HG02938 (cell line): Measurements from ENCODE around the gene NCKAP1.
"Not testable (repeated sequence)": the region's sequence is repeated elsewhere in the genome, so short reads cannot be mapped to it uniquely, and the experiment has no call there.

Source experiments
- ATAC-seq: cut with Tn5 transposase; IDR thresholded peaks from one replicate; pipeline ENCODE4 v1.9.1; 2021; ENCODE audit warnings: mild to moderate bottlenecking, moderate library complexity; ENCODE audit not compliant: unreplicated experiment

The NCKAP1 gene

GRCh38 chr2:182913064-182913463 lies 125.2 kb downstream of the NCKAP1 start:
- ATAC-seq: no peak

DNA sequence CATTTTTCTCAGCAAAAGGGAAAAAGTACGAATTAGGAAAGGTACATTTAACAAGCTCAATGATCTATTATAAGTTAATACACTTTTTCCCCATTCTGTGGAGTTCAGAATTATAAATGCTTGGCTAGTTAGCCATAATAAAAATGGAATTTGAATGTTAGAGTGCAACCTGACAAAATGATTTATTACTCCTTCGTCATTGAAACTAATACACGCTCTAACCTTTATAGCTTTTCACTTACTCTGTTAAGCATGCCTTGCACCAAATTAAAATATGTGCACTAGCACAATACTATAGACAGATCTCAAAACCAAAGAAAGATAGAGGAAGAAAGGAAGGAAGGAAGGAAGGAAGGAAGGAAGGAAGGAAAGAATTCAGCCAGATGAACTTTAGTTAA lies 125.7 kb downstream of the NCKAP1 start:
- ATAC-seq: no peak

GRCh38 chr2:182911813-182912517 lies 126.3 kb downstream of the NCKAP1 start:
- no peak for ATAC-seq

- ATAC-seq: no peak
Observed at GRCh38 chr2:182910965-182911364, 127.3 kb downstream of the NCKAP1 start.

GRCh38 chr2:182907081-182907830 lies 131.0 kb downstream of the NCKAP1 start:
- ATAC-seq: no peak

GRCh38 chr2:182906454-182906853 lies 131.8 kb downstream of the NCKAP1 start:
- no peak for ATAC-seq

DNA sequence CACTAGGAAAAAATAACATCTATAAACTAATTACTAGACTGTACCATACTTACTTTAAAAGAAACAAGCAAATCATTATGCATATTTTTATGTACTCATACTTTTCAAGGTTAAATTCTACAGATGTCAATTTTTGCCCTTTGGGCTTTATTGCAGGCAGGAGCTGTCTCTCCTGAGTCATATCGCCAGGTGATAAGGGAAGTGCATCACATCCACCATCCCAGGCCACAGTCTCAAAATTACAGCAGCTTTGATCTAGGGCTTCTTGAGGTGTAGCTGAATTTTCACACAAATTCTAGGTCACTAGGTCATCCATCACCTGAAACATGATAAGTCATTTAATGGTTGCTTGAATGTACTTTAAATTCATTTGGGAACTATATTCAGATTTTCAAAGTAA lies 133.4 kb downstream of the NCKAP1 start:
- ATAC-seq: no peak

DNA sequence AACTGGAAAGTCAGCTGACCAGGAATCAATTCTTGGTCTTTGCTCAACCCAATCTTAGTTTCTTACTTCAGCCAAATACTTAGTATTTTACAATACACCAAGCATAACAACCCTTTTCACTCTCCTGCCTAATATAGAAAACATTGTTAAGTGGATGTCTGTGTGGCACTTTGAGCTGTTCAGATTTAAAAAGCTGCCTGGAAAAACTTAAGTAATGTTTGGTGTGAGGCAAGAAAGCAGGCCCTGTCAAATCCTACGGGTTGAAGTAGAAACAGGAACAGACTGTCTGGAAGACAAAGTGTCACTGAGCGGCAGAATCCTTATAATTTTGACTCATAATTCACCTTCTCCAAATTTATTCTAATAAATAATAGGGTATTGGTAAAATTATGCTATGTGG lies 134.7 kb downstream of the NCKAP1 start:
- ATAC-seq: no peak

- no peak for ATAC-seq
Observed at GRCh38 chr2:182901748-182902147, 136.5 kb downstream of the NCKAP1 start.

DNA sequence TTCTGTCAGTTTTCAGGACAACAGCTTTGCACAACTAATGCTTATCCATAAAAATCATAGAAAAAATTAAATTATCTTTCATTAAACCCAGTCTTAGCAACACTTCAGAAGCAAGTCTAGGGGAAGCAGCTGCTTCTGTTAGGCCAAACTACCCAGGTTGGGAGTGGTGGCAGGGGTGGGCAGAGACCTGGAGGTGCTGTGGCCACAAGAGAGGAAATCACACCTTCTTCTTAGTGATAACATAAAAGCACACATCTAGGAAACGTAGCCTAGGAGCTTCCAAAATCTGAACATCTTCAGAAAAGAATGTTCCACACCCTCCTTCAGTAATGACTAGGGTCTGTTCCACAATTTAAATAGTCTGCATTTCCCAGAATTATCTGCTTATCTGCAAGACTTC lies 139.5 kb downstream of the NCKAP1 start:
- no peak for ATAC-seq

GRCh38 chr2:182897137-182897536 lies 141.1 kb downstream of the NCKAP1 start:
- ATAC-seq: no peak

GRCh38 chr2:182895798-182896197 lies 142.5 kb downstream of the NCKAP1 start:
- no peak for ATAC-seq

- ATAC-seq: no peak
Observed at GRCh38 chr2:182895169-182895568, 143.1 kb downstream of the NCKAP1 start.

- ATAC-seq: no peak
Observed at GRCh38 chr2:182894174-182894573, 144.1 kb downstream of the NCKAP1 start.

DNA sequence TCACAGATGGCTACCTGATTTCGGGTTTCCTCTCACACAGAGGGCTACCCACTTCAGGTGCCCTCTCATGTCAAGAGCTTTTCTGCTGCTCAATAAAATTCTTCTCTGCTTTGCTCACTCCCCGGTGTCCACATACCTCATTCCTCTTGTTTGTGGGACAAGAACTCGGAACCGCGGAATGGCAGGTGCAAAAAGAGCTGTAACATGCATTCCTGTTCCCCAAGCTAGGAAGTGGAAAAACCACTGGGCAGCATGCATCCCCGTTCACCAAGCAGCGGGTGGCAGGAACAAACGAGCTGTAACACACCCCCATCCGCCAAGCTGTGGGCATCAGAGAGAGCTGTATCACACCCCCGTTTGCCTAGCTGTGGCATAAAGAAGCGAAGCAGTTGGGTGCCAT lies 144.6 kb downstream of the NCKAP1 start:
- no peak for ATAC-seq

GRCh38 chr2:182893035-182893434 lies 145.2 kb downstream of the NCKAP1 start:
- ATAC-seq: not testable (repeated sequence)

- ATAC-seq: no peak
Observed at GRCh38 chr2:182891611-182892010, 146.6 kb downstream of the NCKAP1 start.

DNA sequence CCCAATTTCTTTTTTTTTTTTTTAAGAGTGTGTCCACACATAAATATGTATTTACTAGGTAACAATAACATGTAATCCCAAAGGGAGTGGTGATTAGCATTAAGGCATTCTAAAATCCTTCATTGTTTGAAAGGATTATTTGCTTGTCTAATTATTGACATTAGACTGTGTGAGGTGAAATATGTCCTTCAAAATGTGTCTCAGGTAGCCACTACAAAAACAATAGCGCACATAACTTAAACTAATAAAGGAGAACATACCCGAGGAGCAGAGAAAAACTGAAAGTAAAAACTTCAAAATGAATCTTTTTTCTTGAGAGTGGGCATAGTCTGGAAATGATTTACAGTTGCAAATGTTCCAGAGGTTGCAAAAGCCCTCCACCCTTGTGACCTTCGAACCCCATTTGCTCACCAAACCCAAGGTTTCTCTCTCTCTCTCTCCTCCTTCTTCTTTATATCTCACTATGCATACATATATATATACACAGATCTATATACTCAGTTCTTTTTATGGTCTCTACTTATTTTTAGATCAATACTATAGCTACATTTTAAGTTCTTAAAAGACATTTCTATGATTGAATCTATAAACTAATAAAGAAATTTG lies 147.4 kb downstream of the NCKAP1 start:
- no peak for ATAC-seq

DNA sequence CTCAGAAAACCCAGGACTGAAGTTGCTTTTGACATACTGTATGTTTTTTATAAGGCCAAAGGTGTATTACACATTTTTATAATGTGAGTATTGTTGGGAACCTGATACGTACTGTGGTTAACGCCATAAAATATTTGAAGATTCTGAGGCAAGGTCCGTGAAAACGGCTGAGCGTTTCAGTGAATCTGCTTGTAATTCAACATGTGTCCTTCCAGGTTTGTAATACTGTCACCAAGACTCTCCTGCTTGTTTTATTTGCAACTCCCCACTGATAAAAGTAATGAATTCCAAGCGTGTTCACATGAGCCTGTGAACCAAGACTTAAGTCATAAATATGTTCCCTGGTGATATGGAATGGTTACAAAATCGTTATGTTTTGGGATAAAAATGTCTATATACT lies 148.0 kb downstream of the NCKAP1 start:
- no peak for ATAC-seq

DNA sequence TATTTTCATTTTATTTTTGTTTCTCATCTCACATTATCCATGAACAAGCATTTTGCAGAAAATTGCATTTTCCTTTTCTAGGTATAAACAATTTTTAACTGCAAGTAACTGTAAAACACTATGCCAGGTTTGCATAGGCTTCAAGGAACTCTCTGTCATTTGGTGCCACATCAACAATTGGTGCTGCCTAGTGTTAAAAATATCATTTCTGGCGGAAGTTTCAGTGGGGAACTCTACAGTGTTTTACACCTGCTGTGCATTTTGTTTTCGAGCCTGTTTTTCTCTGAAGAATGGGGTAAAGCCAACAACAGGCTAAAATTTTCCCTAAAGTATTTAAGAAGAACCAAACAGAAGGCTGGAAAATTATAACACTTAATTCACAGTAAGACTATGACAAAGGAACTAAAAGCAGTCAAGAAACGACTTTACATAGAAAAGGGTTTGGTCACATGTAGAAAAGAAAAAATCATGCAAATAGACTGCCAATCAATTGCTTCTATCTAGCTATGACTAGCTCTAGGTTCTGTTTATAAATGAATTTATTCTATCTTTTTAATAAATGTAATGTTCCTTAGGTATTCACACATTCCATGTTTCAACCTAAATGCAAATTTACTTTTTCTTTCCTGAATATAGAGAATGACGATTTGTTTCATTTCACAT lies 150.4 kb downstream of the NCKAP1 start:
- no peak for ATAC-seq

DNA sequence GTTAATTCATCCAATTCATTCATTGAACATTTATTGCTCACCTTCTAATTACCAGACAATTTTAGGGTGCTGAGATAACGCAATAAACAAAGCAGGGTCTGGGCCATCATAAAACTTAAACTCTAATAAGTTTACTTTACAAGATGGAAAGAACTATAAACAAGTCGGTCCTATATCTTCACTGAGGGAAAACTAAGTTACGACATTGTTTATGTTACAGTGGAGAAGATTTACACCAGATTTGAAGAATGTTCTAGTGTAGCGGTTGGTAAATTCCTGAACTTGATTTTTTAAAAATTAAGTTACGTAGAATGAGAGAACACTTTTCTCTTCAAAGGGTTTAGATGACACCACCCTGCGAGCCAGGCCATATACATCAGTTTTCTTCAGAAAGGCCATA lies 151.2 kb downstream of the NCKAP1 start:
- ATAC-seq: no peak

DNA sequence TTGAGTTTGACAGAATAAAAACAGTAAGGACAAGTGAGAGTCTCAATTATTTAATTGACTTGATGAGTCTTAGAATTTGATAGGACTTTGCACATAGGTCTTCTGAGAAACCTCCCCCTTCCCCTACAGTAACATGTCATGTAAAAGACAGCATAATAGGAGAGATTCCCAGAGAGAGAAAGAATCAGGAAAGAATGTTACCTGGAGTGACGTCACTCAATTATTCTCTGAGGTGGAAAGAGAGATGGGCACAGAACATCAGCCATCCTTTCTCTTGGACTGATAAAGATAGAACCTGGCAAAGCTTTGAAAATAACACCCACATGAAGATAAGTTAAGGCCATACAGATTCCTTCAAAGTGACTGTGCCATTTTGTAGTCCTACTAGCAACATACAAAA lies 152.5 kb downstream of the NCKAP1 start:
- no peak for ATAC-seq
